ENCODE data around the gene ZNF530.

The ZNF530 gene

DNA sequence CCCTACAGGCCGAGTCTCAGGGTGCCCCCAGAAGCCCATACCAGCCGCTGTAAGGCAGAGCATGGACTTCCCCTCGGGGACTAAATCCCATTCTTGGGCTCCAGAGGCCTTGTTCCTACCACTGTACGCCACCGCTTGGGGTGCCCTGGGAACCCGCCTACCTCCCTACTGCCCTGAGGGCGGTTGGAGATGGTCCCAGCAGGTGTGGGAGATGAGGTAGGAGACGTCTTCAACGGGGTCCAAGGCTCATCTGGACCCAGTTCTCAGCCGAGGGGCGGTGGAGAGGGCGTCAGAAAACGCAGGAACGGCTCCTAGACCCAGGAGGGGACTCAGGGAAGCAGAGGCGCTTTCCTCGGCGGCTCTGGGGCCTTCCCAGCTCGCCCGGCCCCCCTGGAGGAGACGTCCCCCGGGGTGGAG, 16.6 kb upstream of the ZNF530 start:
- no peak for TF ChIP-seq GATA1 (IDR thresholded peaks at IDR 0.05; ENCODE audit: low read depth, low read length)

DNA sequence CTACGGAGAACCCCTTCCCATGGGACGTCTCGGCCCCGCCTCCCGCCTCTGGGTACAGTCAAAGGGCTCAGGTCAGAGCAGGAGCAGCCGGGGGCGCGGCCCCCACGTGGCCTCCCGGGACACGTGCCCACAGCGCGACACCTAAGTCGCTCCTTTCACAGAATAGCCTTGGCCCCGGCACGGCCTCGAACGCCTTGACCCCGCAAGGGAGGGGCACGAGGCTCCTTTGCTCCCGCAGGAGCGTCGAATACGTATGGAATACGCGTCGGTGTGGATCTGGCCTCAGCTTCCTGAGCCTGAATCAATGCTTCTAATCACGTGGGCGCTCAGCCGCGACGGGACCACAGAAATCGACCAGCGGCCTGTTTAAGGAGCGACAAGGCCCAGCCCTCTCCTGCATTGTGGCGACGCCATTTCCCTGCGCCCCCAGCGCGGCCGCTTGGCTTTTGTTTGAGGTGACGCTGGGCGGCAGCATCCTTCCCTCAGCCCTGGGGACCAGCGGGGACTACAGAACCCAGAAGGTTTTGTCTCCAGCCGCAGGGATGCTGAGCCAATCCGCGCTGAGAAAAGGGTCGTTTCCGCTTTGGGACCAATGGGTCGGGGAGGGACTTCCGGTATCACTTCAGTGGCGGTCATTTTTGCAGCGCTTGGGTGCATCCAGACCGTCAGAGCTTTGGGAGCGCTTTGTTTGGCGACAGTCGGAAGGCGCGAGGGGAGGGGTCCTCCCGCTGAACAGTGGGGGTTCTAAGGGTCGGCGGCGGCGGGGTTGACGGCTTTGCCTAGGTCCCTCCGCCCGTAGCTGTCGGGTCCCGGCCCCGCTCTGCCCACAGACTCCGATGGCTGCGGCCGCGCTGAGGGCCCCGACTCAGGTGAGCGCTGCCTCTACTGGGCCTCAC, 15.9 kb upstream of the ZNF530 start, which contains the start of gene ZIK1:
Gene ZIK1, plus strand, starts transcription at position 625 of the 896 bp plus-strand sequence. Its CDS starts 212 bp downstream, at position 837.
- TF ChIP-seq POLR2A (IDR thresholded peaks at IDR 0.05; ENCODE audit: low read length) (peak; percentile 62), GATA1 (IDR thresholded peaks at IDR 0.05; ENCODE audit: low read depth, low read length) (no peak)
- DNase-seq, result peak; percentile 88 to 92

More for the DNA sequence above, 16.6 kb upstream of the ZNF530 start:
- no peak for DNase-seq

DNA sequence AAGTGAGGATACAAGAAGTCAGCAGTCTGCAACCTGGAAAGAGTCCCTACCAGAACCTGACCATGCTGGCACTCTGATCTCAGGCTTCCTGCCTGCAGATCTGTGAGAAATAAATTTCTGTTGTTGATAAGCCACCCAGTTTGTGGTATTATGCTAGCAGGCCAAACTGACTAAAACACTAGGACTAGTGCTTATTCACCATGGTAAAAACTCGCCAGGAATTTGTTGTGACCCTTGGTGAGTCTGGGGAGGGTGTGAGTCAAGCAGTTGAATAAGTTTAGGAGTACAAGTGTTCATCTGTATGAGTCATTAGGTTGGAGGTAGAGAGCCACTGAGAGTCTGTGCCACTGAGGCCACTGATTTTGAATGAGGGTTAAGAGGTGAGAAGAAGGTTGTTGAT, 12.2 kb upstream of the ZNF530 start:
- no peak for DNase-seq
- TF ChIP-seq GATA1 (IDR thresholded peaks at IDR 0.05; ENCODE audit: low read depth, low read length) (no peak), POLR2A (IDR thresholded peaks at IDR 0.05; ENCODE audit: low read length) (no peak)

DNA sequence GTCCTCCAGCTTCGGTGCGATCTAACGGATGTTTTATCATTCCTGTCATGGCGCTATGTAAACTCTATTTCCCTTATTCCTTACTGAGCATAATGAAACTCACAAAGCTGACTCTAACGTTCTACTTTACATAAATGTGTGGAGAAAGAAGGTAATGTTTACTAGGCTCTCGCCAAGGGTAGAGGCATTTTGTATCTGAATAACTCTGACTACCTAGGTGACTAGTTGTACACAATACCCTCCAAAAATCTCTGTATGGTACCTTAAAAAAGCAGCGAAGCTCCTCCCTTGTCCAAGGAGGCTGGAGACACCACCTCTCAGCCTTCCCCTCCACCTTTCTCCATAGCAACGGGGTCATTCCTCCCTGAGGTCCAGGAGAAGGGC, 316 bp upstream of the ZNF530 start:
- no peak for DNase-seq
- TF ChIP-seq GATA1 (IDR thresholded peaks at IDR 0.05; ENCODE audit: low read depth, low read length) (no peak), POLR2A (IDR thresholded peaks at IDR 0.05; ENCODE audit: low read length) (no peak)

DNA sequence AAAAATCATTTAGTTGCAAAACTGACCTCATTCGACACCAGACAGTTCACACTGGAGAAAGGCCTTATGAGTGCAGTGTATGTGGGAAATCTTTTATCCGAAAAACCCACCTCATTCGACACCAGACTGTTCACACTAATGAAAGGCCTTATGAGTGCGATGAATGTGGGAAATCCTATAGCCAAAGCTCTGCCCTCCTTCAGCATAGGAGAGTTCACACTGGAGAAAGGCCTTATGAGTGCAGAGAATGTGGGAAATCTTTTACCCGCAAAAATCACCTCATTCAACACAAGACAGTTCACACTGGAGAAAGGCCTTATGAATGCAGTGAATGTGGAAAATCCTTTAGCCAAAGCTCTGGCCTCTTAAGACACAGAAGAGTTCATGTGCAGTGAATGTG, 7.2 kb downstream of the ZNF530 start:
- no peak for TF ChIP-seq POLR2A (IDR thresholded peaks at IDR 0.05; ENCODE audit: low read length)
- no peak for TF ChIP-seq GATA1 (IDR thresholded peaks at IDR 0.05; ENCODE audit: low read depth, low read length)
- DNase-seq, result peak in 1 of 2 experiments; percentile 23

DNA sequence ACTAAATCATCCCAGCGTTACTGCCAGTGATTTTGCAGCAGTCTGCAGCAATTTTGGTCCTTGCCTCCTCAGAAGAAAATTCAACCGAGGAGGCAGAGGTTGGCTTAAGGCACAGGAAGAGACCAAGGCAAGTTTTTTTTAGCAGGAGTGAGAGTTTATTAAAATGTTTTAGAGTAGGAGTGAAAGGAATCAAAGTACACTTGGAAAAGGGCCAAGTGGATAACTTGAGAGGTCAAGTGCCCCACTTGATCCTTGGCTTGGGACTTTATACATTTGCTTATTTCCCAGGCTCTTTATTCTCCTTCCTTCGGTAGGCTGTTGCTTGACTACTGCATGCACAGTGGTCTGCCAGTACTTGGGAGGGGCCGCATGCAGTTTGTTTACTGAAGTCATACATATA, 11.4 kb downstream of the ZNF530 start:
- no peak for TF ChIP-seq GATA1 (IDR thresholded peaks at IDR 0.05; ENCODE audit: low read depth, low read length)
- TF ChIP-seq POLR2A (IDR thresholded peaks at IDR 0.05; ENCODE audit: low read length), result no peak
- DNase-seq, result no peak

DNA sequence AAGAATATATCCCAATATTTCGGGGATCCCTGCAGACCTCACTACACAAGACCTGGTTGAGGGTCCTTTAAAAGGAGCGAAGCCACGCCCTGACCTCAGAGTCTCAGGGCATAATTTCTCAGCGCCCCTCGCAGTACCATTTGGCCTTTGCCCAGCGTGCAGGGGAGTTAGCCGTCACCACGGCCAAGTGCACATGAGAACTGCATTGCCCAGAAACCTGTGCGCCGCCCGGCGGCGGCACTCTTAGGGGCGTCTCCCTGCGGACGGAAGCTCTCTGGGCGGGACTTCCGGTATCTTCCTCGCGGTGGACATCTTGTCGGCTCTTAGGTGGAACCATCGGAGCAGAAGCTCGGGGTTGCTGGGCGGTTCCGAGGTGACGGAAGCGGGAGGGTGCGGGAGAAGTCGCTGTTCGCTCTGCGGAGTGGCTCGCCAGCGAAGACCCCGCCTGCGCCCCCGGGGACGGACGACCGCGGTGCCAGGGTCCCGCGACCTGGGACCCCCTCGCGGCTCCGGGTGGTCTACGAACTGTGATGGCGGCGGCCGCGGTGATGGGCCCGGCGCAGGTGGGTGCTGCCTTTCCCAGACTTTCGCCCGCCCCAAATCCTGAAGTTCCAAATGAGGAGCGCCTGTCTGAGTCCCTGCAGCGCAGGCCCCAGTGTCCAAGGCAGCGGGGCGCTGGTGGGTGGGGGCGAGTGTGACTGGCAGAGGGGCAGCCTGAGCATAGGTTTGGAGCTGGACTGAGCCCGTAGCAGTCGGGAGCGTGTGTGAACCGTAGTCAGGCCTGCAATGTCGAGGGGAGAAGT, 14.5 kb downstream of the ZNF530 start, which contains the start of gene ZNF134:
Gene ZNF134, plus strand, starts transcription at position 302 of the 803 bp plus-strand sequence. CDS start 5,227 bp downstream, outside the sequence.
- TF ChIP-seq GATA1 (IDR thresholded peaks at IDR 0.05; ENCODE audit: low read depth, low read length) (no peak), POLR2A (IDR thresholded peaks at IDR 0.05; ENCODE audit: low read length) (peak; percentile 58)
- DNase-seq, result peak; percentile 92 to 95

DNA sequence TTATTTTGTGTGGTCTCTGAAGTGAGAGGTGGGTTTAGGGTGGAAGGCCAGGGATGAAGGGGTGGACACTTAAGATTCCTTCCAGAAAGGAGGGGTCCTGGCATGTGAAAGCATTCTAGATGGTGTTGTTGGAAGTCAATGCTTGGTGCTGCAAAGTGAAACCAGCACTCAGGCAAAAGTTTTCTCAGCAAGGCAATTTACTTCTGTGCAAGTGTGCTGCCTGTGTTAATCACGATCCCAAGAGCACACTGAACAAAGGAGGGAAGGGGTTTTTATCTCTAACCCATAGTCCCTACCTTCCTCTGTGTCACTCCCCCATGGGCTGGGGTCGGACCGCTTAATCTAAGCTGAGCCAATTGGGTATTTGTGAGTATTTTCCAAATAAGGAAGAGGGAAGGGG, 15.7 kb downstream of the ZNF530 start:
- no peak for TF ChIP-seq POLR2A (IDR thresholded peaks at IDR 0.05; ENCODE audit: low read length)
- no peak for TF ChIP-seq GATA1 (IDR thresholded peaks at IDR 0.05; ENCODE audit: low read depth, low read length)
- DNase-seq, result peak in 1 of 2 experiments; percentile 49

DNA sequence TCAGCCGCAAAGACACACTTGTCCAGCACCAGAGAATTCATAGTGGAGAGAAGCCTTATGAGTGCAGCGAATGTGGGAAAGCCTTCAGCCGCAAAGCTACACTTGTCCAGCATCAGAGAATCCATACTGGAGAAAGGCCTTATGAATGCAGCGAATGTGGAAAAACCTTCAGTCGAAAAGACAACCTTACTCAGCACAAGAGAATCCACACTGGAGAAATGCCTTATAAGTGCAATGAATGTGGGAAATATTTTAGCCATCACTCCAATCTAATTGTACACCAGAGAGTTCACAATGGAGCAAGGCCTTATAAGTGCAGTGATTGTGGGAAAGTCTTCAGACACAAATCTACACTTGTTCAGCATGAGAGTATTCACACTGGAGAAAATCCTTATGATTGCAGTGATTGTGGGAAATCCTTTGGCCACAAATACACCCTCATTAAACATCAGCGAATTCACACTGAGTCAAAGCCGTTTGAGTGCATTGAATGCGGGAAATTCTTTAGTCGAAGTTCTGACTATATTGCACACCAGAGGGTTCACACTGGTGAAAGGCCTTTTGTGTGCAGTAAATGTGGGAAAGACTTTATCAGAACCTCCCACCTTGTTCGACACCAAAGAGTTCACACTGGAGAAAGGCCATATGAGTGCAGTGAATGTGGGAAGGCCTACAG, 21.1 kb downstream of the ZNF530 start:
- DNase-seq, result peak; percentile 25 to 63
- TF ChIP-seq POLR2A (IDR thresholded peaks at IDR 0.05; ENCODE audit: low read length) (no peak), GATA1 (IDR thresholded peaks at IDR 0.05; ENCODE audit: low read depth, low read length) (no peak)

DNA sequence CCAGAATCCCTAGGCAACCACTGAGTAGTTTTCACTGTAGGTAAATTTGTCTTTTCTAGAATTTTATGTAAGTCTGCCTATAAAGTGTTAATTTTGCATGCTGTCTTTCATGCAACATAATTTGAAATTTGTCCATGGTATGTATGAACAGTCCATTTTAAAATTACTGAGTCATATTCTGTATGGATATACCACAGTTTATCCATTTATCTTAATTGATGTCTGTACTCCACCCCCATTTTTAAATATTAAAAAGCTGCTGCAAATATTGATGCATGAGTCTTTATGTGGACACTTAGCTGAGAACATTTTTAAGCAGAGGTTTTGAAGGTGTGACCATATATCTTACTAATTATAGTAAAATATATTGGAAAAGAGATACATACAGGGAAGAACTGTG, 23.4 kb downstream of the ZNF530 start:
- TF ChIP-seq POLR2A (IDR thresholded peaks at IDR 0.05; ENCODE audit: low read length) (no peak), GATA1 (IDR thresholded peaks at IDR 0.05; ENCODE audit: low read depth, low read length) (no peak)
- no peak for DNase-seq

DNA sequence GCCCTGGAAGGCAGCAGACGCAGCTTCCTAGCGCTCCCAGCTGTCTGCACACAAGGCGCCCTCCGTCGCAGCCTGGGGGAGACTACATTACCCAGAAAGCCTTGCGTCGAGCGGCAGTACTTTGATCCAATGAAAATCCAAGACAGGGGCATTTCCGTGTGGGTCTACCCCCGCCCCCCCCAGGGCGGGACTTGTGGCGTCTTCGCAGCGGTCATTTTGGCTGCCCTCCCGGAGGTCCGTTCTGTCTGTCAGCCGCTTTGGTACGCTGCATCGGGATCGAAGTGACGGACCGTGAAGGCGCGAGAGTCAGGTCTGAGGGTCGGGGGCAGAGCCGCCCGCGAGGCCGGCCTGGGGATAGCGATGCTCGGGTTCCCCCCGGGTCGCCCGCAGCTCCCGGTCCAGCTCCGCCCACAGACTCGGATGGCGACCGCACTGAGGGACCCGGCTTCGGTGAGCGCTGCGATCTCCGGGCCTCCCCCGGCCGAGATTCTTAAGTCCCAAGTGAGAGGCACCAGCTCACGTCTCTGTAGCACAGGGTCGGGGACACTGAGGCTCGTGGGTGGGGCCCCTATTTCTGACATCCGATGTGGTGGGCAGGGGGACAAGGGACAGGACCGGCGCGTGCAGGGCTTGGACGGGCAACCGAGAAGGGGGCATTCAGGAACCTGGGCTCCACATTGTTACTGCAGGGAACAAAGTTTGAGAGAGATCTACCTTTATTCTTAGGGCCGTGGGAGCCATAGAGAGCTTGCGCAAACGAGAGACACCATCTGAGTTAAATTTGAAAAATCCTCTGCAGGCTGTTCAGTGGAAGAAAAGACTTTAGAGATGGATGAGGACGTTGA, 33.5 kb downstream of the ZNF530 start, which contains the start of gene ZNF211:
Gene ZNF211, plus strand, starts transcription at position 182 of the 845 bp plus-strand sequence. Its CDS starts 179 bp downstream, at position 361.
- no peak for TF ChIP-seq GATA1 (IDR thresholded peaks at IDR 0.05; ENCODE audit: low read depth, low read length)
- TF ChIP-seq POLR2A (IDR thresholded peaks at IDR 0.05; ENCODE audit: low read length), result peak; percentile 62
- DNase-seq, result peak; percentile 94 to 95

DNA sequence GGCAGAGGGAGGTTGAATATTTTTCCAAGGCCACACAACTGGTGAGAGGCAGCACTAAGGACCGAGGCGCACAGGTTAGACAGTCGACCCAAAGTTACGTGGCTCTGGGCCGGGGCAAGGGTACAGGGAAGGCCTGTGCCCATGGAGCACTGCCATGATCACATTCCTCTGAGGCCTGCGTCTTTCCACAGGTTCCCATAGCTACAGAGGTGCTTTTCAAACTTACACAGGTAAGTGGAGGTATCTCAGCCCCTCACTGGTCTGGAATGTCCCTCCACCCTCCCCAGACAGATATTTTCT, 34.1 kb downstream of the ZNF530 start:
- TF ChIP-seq POLR2A (IDR thresholded peaks at IDR 0.05; ENCODE audit: low read length) (no peak), GATA1 (IDR thresholded peaks at IDR 0.05; ENCODE audit: low read depth, low read length) (no peak)
- DNase-seq, result no peak

DNA sequence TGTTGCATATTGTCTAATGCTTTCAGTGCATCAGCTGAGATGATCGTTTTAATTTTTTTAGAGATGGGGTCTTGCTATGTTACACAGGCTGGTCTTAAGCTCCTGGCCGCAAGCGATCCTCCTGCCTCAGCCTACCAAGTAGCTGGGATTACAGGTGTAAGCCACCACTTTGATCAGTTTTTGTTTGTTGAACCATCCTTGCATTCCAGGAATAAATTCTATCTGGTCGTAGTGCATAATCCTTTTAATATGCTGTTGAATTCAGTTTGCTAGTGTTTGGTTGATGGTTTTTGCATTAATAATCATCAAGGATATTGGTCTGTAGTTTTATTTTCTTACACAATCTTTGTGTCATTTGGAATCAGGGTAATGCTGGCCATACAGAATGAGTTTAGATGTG, 37.7 kb downstream of the ZNF530 start:
- TF ChIP-seq POLR2A (IDR thresholded peaks at IDR 0.05; ENCODE audit: low read length) (no peak), GATA1 (IDR thresholded peaks at IDR 0.05; ENCODE audit: low read depth, low read length) (no peak)
- peak; percentile 24 to 28 for DNase-seq

All from erythroblast (primary cell).